Nephron (organoid): Measurements from ENCODE around the gene TMEM237.

Experiments used
- H3K27ac Mint-ChIP-seq, 3 experiments: 2 replicates each; pipeline ENCODE4 v1.8.0; 2020; ENCODE audit warnings: mixed read lengths in 3 of 3, mild to moderate bottlenecking in 2 of 3, moderate library complexity in 1 of 3
- H3K27me3 Mint-ChIP-seq: 2 replicates; pipeline ENCODE4 v1.8.0; 2021; ENCODE audit warnings: low read depth, mild to moderate bottlenecking, moderate library complexity, mixed read lengths
- H3K36me3 Mint-ChIP-seq: 2 replicates; pipeline ENCODE4 v1.8.0; 2020; ENCODE audit warnings: low read depth, mixed read lengths
- H3K4me1 Mint-ChIP-seq: 2 replicates; pipeline ENCODE4 v1.8.0; 2020; ENCODE audit warnings: mixed read lengths
- H3K4me3 Mint-ChIP-seq, 3 experiments: 2 replicates each; pipeline ENCODE4 v1.8.0; 2020; ENCODE audit warnings: mild to moderate bottlenecking in 3 of 3, mixed read lengths in 3 of 3, moderate library complexity in 2 of 3
- H3K9me3 Mint-ChIP-seq: 2 replicates; pipeline ENCODE4 v1.8.0; 2020; ENCODE audit warnings: mixed read lengths
- CTCF ChIP-seq, 3 experiments: fragments of 200-600 bp; sonication (generic); IDR thresholded peaks; one replicate each; pipeline ENCODE4 v1.5.0; 2021; ENCODE audit warnings: antibody characterized with exemption in 3 of 3; ENCODE audit not compliant: unreplicated experiment in 3 of 3

TMEM237 gene

GRCh38 chr2:201638326-201638725 is 5.0 kb downstream of the TMEM237 start:
- Mint-ChIP-seq H3K4me1 (peaks cover 17% of the 10 kb centered on the region), H3K27ac (no peak overlapping the region), H3K9me3 (no peaks in the 10 kb centered on the region), H3K36me3 (peaks cover 40% of the 10 kb centered on the region), H3K27me3 (no peaks in the 10 kb centered on the region), H3K4me3 (no peak overlapping the region)
- no peak for TF ChIP-seq CTCF (IDR thresholded peaks at IDR 0.05; ENCODE audit: unreplicated experiment in 3 of 3)

GRCh38 chr2:201633661-201634249 is 9.5 kb downstream of the TMEM237 start:
- Mint-ChIP-seq H3K9me3 (no peaks in the 10 kb centered on the region), H3K27me3 (no peaks in the 10 kb centered on the region), H3K27ac (no peak overlapping the region), H3K4me3 (no peak overlapping the region), H3K36me3 (peaks cover 69% of the 10 kb centered on the region), H3K4me1 (no peaks in the 10 kb centered on the region)
- TF ChIP-seq CTCF (IDR thresholded peaks at IDR 0.05; ENCODE audit: unreplicated experiment in 3 of 3): no peak

GRCh38 chr2:201631041-201631440 is 12.3 kb downstream of the TMEM237 start:
- Mint-ChIP-seq H3K4me1 (no peaks in the 10 kb centered on the region), H3K4me3 (no peak overlapping the region), H3K36me3 (peaks cover 71% of the 10 kb centered on the region), H3K27me3 (no peaks in the 10 kb centered on the region), H3K9me3 (no peaks in the 10 kb centered on the region), H3K27ac (no peak overlapping the region)
- no peak for TF ChIP-seq CTCF (IDR thresholded peaks at IDR 0.05; ENCODE audit: unreplicated experiment in 3 of 3)

GRCh38 chr2:201630577-201630976 is 12.7 kb downstream of the TMEM237 start:
- no peak for TF ChIP-seq CTCF (IDR thresholded peaks at IDR 0.05; ENCODE audit: unreplicated experiment in 3 of 3)
- Mint-ChIP-seq H3K36me3 (peaks cover 73% of the 10 kb centered on the region), H3K27ac (no peak overlapping the region), H3K4me1 (no peaks in the 10 kb centered on the region), H3K27me3 (no peaks in the 10 kb centered on the region), H3K9me3 (no peaks in the 10 kb centered on the region), H3K4me3 (no peak overlapping the region)

- peaks cover 65% of the 10 kb centered on the region for H3K36me3 Mint-ChIP-seq
- no peaks in the 10 kb centered on the region for H3K9me3 Mint-ChIP-seq
- no peak overlapping the region for H3K4me3 Mint-ChIP-seq
- H3K27ac Mint-ChIP-seq: no peak overlapping the region
- H3K4me1 Mint-ChIP-seq: no peaks in the 10 kb centered on the region
- H3K27me3 Mint-ChIP-seq: no peaks in the 10 kb centered on the region
- no peak for TF ChIP-seq CTCF (IDR thresholded peaks at IDR 0.05; ENCODE audit: unreplicated experiment in 3 of 3)
Observed at GRCh38 chr2:201628545-201628944, 14.8 kb downstream of the TMEM237 start.

GRCh38 chr2:201622306-201622970 is 20.9 kb downstream of the TMEM237 start:
- Mint-ChIP-seq H3K27me3 (no peaks in the 10 kb centered on the region), H3K4me1 (no peaks in the 10 kb centered on the region), H3K4me3 (no peak overlapping the region), H3K27ac (no peak overlapping the region), H3K36me3 (peaks cover 35% of the 10 kb centered on the region), H3K9me3 (peaks cover 2% of the 10 kb centered on the region)
- no peak for TF ChIP-seq CTCF (IDR thresholded peaks at IDR 0.05; ENCODE audit: unreplicated experiment in 3 of 3)
